Stimulated activated CD8-positive, alpha-beta memory T cell treated with anti-CD3 and anti-CD28 coated beads, Interleukin-7, amount 100 ng/mL, for 1 hour (primary cell): ENCODE data around the gene PDE3A.

Source experiments
- DNase-seq, 2 donors: peaks; one replicate each; pipeline ENCODE4 v3.0.0-alpha.2; 2020; ENCODE audit warnings: low read depth in 2 of 2

PDE3A gene

DNA sequence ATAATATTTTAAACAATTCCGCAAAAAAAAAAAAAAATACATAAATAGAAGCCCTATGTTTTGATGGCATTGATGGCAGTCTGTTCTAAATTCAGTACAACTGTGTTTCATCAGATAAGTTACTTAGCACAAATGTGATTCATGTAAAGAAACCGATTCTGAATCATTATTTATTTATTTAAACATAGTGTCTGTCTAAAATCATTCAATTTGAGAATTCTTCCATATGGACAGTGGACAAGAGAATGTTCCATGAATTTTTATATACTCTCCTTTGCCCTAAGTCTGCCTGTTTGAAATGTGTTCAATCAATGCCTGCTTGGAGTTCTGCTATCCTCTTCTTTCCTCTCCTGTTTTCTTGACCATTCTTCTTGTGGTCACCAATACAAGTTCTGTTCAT is 126.5 kb downstream of the PDE3A start:
- DNase-seq: no peak

DNA sequence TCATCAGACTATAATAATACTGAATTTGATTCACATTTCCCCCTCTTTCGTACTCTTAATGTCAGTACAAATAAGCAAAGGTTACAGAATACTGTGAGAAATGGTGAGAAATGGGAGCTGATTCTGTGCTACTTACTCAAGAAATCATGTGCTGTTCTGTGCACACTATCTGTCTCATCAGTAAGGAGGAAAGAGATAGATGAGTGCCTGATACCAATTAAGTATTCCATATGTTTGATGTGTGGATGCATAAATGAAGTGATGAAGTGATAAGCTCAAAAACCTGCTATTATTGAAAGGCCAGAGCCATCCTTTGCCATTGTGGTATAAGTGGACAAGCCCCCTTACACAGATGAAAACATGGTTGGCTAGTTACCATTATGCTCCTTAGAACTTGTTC is 127.7 kb downstream of the PDE3A start:
- no peak for DNase-seq

DNA sequence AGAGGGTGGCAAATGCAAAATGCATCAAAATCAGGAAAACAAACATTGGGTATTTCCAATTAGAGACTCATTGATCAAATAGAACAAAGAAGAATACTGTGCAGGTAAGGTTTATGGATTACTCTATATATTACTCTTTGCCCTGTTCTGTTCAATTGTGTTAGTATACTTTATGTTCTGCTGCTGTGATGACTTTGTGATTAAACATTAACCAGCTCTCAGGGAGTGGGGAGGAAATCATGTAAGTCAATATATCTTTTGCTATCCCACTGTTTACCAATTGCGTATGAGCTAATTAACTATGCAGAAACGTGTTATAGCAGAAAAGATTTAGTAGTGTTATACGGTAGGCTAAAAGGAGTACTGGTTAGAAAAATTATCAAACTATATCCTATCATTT is 129.4 kb downstream of the PDE3A start:
- DNase-seq: no peak

DNA sequence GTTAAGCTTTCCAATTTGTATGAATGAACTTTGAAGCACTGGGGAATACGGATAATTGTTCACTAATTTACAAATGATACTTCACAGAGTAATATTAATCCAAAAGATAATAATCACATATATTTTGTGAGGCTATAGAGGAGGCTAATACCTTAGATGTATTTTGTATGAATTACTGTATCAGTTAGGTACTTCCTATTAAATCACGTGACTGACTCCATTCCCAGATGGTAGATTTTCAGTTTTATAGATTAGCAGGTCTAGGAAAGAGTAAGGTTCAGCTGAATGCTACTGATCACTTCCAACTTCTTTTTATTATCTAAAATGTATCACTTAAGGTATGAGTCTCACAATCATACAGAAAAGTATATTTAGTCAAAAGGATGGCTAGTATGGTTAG is 133.6 kb downstream of the PDE3A start:
- no peak for DNase-seq

DNA sequence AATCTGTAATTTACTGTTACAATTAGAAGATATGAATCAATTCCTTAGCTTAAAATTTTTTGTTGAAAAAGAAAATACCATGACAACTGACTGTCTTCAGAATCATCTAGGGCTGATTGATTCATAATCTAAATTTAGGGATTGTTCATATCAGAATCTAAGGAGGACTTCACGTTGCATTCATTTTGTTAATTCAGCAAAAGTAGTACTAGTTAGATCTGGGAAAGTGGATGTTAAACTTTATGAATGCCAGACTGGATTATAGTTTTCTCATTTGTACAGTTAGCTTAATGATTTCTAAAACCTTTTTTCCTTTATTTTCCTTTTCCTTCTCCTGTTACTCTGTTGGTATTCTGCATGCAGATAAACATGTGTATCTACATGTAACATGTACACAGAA is 135.5 kb downstream of the PDE3A start:
- no peak for DNase-seq

DNA sequence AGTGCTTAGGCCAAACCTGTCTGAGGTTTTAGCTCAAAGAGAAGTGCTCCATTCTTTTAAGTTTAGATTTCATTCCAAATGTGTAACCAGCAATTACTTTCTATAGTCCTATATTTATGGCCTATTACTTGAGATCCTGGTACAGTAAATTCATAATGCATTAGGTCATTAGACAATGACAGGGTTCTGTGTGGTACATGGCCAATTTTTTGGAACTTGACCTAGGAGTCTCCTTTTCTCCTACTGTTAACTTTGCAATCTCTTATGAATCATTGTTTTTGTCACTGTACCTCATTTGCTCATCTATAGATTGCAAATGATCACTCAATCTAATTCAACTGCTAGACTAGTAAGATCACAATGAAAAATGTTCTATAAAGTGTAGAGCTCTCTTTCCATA is 136.7 kb downstream of the PDE3A start:
- no peak for DNase-seq

DNA sequence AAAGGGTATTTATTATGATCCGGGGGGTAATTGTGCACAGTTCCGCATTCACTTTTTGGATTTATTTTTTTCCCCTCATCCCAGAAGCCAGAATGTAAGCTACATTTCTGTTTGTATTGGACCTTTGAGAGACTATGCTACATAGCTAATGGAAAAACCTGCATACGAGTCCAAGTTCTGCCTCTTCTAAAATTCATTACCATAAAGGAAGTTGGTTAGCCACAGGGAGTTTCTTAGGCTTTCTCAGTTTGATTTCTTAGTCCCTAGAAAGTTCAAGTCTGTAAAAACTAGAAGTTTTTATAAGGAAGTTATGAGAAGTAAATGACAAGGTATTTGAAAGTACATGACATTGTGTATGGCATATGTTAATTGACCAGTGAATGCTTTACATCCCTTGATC is 138.7 kb downstream of the PDE3A start:
- no peak for DNase-seq

DNA sequence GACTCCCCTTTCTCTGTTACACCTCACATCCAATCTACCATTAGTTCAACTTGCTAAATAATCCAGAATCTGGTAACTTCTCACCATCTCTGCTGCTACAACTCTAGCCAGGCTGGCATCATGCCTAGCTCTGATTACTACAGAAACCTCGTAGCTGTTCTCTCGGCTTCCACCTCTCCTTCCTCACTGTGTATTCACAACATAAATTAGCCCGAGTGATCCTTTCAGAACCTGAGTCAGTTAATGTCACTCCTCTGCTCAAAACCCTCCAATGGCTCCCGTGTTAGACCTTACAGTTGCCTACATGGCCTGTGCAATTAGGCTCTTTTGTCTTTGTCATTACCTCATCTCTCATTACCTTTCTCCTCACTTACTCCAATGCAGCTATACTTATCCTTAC is 139.4 kb downstream of the PDE3A start:
- no peak for DNase-seq

DNA sequence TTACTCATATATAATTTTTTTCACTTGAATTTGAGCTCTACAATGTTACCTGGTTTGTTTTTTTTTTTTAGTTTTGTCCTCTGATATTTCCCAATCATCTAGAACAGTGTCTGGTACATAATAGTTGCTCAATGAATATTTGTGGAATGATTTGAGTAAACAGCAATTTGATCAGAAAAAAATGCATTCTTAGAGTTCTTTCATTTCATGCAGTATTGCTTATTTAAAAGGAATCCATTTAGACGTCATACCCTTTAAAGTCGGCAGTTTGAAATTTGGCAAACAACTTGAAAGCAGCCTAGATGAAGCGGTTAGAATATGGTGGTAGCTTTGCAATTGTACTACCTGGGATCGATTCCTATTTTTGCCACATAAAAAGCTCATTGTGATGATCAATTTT is 140.0 kb downstream of the PDE3A start:
- no peak for DNase-seq

DNA sequence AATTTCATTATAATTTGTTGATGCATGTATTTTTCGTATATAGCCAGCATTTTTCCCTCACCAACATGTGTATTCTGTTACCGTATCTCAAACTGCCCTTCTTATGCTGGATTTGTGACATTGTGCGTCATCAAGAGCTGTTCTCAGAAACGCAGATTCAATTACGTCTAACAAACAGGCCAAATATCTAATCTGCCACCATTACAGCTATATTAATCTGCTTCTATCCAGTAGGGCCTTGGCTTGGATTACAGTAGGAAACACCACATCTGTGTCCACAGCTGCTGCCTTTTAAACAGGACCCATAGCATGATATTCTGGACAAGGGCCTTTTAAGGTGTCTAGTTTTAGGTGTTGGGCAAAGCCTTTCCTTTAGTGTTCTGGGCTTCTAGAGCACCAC is 140.6 kb downstream of the PDE3A start:
- DNase-seq: no peak

DNA sequence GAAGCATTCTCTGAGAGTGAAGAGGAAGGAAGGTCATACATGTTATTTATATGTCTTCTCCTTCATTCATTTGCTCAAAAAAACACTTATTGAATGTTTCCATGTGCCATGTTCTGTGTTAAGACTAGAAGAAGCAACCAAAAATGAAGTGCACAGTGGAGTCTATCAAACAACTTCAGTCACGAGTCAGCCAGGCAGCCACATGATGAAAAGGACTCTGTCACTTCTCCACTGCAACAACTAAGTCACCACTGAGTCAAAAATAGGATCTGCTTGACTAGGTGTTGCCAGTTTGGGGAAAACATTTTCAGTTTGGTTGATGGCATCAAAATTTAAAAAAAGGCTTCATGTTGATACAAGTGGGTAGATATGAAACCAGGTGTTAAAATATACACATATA is 142.5 kb downstream of the PDE3A start:
- DNase-seq: no peak

DNA sequence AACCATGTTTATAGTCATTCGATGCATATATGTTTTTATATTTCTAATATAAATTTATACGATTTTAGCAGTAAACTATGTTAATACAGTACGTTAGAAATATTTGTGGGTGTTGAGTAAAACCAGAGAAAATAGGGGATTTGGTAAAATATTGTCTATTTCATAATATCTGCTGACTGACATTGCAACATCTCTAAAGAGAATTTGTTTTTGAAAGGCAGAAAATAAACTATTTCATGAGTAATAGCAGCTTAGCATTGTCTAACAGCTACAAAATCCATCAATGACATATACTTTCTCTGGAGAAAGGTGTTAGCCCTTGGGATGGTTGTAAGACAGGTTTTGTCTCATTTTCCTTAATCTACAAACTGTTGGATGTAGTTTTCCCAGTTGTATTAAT is 144.9 kb downstream of the PDE3A start:
- DNase-seq: no peak

DNA sequence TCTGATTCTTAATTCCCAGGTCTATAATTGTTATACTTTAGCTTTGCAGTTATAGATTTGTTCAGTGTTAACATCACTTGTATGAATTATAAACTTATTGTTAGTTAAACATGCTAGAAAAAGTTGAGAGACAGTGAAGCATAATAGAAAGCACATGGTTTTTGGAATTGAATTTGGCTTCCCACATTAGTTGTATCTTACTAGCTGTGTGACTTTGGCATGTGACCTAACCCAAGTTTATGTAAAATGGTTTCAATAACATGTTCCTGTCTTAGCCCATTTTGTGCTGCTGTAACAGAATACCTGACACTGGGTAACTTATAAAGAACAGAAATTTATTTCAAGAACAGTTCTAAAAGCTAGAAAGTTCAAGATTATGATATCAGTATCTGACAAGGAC is 146.3 kb downstream of the PDE3A start:
- DNase-seq: no peak

DNA sequence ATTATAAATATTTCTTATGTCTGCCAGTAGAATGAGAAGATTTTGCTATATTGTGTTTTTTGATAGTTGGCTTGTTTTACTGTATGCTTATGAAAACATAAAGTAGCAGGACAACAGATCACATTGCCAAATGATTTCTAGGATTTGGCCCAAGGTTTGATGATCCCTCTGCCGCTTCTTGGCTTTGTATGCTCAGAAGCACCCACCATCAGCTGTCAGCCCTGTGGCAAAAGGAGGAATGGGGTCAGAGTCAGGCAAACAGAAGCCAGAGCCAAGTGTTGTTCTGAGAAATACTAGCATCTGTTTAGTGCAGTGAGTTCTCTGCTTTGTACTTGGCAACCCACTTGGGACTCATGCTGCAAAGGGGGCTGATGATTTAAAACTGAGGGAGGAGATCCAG is 152.2 kb downstream of the PDE3A start:
- no peak for DNase-seq

DNA sequence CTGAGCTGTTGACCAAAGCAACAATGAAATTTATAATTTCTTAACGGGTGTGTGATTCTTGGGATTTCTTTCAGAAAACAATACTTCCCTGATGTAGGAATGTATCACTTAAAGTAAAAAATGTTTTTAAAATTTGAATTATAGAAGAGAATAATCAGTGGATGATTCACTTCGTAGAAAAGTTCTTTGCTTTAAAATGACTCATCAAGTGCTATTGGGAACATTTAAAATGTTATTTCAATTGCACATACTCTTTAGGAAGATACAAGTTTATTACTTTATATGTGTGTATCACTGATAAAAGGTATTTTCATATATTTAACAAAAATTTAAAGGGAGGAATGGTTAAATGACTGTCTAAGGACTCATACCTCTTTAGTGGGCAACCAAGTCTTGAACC is 155.3 kb downstream of the PDE3A start:
- no peak for DNase-seq

DNA sequence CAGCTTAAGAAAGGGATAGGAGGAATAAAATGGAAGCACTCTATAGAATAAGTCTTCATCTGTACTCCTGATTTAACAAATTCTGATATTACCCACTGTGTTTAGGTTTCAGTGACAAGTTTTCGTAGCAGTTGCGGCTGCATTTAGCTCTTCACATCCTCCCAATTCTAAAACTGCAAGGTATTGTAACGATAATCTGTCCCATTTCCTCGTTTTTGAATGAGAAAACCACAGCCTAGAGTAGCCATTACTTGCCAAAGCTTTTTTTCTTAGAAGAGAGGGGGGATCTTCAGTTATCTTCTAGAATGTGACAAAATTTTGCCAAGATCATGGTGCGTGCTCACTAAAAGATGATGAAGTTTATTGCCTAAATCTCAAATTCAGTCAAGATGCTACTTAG is 155.8 kb downstream of the PDE3A start:
- no peak for DNase-seq

DNA sequence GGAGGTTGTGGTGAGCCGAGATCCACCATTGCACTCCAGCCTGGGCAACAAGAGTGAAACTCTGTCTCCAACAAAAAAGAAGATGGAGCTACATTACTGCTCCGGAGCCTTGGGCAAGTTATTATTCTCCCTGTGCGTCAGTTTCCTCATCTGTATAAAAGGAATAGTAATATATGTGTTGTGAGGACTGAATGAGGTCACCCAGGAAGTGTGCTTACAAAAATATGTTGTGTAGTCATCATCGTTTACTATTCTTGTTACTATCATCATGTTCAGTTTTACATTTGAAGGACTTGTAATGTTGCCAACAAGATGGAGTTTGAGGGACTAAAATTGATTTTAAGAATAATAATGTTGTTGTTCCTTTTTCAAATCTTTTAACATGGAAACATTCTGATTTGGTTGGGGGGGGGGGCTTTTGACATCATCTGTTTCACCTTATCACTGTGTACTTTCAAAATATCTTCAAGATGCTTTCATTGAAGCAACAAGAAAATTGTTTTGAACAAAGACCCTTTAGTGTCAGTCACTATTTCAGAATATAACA is 156.8 kb downstream of the PDE3A start:
- DNase-seq: no peak

DNA sequence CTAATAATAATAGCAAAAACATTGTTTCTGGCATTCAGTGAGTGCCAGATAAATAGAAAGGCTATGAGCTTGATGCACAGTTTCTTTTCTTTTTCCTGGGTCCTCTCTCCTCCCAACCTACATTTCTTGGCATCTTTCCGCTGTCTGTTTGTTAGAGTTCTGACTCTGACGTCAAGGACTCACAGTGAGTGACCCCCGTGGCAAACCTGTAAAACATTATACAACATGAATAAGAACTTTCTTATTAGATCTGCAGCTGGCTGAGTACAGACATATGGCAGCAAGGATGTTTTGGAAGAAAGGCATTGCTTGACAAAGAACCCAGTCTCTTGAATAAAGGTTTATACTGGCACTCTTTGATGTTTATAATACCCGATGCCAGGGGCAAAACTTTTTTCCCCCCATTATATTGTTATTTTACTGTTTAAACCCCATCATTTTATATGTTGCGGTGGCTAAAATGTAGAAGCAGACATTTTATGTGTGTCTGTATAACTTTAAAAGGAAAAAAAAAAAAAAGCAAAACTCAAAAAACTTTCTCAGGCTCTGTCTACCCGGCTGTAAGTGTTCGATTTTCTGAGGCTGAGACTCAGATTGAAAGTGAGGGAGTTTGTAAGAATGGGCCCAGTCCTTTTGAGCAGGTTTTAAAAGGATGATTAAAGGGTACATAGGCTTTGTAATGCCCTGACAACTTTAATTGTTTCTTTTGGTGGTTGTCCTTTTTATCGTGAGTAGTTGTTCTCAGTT is 159.3 kb downstream of the PDE3A start:
- no peak for DNase-seq

DNA sequence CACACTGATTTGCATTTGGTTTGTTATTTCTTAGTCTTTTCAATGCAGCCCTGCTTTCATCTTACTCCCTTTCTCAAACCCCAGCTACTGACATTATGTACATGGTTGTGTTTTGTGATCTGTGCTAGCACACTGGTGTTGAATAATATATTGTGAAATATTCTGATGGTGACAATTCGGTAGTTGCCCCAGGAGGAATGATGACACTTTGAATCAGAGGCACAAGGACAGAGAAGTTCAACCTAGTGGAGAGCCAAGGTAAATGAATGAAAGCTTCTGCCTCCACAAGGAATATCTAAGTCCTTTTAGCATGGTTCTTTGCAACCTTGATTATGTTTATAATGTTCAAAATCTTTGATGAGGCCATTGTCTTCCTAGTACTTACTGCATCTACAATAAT is 159.9 kb downstream of the PDE3A start:
- no peak for DNase-seq

DNA sequence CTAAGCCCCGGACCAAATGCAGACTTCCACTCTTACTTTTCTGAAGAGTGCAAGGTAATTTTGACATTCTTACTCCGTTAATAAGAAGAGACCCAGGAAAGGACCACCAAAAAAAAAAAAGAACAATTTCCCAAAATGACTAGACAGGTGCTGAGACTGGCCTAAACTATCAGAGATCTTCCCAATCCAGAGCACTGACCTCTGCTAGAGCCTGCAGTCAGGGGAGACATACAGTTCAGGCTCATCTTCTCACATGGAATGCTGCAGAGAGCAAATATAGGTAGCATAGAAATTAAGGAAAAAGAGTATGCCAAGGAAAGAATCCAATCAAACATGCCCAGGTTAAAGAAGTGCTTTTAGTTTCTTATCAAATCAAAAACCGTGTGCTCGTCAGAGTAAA is 177.9 kb downstream of the PDE3A start:
- no peak for DNase-seq

DNA sequence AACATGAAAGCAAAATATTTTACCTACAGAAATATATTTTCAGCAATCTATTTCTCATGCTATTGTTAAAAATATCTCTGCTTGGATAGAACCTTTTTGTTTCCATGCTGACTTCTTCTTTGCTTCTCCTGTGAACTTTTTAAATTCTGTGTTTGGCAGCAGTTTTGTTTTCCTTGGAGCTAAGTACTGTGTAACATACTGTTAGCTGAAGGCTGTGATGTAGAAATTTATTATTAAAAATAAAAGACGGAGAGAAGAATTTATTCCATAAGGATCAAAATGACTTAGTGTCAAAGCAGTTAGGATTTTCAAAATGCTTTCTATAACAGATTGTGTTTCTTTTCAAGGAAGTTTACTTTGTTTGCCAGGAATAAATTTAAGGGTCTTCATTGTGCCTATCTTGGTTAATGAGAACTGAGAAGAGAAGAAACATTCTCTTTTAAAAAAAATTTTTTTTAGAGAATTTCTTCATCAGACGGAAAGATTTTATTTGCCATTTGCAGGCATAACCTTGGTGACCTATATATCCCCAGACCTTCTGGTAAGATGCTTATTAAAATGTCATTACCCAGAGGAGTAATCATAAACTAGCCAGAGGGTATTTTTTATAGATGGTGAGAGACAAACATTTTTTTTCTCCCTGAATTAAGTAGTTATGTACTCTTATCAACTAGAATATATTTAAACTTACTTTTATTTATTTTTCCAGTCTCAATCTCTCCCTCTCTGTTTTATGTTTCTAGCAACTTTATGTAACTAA is 179.7 kb downstream of the PDE3A start:
- no peak for DNase-seq

DNA sequence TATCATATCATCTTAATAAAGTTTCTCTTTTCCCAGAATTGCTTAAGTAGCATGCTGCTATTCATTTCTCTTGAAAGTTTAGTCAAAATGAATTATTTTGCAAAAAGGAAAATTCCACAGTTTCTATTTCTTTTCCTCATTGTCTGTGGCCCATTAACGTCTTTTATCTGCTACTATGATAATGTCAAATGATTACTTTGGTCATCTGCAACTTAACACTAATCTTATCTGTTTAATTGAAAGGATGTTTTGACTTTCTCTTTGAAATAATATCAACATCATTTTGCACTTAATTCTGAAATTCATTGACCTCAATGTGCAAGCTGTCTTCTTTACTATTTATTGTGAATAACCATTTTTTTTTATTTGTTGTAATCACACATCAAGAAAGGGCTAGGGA is 180.3 kb downstream of the PDE3A start:
- DNase-seq: no peak

DNA sequence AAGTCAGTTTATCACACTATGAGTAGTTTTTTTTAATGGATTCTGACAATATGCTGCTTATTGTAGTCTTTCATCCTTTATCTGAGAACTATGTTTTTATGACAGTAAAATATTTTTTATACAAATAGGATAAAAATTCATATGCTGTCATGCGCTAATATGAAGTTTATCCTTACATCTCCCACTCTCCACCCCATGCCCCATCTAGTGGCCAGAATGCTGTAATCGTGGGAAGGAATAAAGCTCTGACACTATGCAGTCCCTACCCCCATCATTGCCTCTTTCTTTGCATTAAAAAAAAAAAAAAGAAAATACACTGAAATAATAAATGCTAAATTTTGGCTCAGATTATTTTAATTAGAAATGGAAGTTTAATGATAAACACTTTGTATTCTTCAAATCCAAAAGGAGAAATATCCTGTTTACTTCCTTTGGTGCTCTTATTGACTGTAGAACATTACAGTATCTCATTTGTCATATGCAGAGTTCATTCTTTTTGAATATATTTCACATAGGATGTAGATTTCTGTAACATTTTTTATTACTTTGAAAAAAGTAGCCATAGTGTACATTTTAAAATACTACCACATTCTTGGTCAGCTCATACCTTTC is 180.9 kb downstream of the PDE3A start:
- DNase-seq: no peak
